NCI-H1417 treated with DMSO at 0.1 percent for 48 hours (cell line): ENCODE results near the gene ARHGEF11.
"Not testable (repeated sequence)": the region's sequence is repeated elsewhere in the genome, so short reads cannot be mapped to it uniquely, and the experiment has no call there.

Experiments used
- DNase-seq: peaks from one replicate; lab custom pipeline; 2025; lab: John Stamatoyannopoulos, UW

ARHGEF11 gene

DNA sequence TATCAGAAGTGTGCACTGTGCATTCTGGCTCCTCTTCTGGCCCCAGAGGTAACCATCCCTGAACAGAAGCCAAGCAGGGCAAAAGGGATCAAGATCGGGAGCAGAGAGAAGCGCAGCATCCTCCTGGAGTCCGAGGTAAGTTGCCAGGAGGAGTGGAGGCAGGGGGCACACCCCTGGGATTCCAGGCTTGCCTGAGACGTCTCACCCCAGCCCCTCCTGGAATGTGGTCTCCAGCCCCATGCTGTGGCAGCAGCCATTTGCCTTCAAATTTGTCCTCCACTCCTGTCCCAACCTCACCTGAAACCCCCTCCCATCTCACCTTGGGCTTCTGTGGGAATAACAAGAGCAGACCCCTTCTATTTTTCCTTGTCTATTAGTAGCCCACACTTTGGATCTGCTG, 115.1 kb downstream of the ARHGEF11 start:
- no peak for DNase-seq

DNA sequence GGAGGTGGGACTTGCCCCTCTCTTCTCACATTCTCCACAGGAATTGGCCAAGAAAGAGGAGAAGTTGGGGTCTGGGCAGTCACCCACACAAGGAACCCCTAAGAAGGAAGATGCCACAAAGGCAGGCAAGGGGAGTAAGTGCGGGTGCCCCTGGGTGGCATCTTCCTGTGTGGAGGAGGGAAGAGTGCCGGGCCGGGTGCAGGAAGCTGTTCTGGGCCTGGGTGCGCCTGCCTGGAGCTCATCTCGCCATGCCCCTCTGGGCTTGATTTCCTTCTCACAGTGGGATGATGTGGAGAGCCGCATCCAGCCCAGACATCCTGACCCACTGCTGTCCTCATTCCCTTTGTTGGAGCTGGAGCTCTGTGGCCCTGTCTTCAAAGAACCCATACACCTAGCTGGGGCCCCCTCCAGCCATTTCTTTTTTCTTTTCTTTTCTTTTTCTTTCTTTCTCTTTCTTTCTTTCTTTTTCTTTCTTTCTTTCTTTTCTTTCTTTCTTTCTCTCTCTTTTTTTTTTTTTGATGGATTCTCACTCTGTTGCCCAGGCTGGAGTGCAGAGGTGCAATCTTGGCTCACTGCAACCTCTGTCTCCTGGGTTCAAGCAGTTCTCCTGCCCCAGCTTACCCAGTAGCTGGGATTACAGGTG, 115.8 kb downstream of the ARHGEF11 start:
- DNase-seq = no peak

DNA sequence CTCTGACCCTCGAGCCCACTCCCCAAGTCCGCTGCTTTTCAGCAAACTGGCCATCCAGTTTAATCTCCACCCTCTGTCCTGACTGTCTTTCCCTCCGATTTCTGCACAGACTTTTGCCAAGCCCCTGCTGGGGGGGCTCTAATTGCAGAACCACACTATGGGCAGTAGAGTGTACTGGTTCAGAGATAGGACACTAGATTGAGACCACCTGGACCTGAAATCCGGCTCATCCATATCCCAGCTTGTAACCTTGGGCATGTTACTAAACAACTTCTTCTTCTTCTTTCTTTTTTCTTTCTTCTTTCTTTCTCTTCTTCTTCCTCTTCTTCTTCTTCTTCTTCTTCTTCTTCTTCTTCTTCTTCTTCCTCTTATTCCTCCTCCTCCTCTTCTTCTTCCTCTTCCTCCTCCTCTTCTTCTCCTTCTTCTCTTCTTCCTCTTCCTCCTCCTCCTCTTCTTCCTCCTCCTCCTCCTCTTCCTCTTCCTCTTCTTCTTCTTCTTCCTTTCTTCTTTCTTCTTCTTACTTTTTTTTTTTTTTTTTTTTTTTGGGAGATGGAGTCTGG, 117.4 kb downstream of the ARHGEF11 start:
- no peak for DNase-seq

DNA sequence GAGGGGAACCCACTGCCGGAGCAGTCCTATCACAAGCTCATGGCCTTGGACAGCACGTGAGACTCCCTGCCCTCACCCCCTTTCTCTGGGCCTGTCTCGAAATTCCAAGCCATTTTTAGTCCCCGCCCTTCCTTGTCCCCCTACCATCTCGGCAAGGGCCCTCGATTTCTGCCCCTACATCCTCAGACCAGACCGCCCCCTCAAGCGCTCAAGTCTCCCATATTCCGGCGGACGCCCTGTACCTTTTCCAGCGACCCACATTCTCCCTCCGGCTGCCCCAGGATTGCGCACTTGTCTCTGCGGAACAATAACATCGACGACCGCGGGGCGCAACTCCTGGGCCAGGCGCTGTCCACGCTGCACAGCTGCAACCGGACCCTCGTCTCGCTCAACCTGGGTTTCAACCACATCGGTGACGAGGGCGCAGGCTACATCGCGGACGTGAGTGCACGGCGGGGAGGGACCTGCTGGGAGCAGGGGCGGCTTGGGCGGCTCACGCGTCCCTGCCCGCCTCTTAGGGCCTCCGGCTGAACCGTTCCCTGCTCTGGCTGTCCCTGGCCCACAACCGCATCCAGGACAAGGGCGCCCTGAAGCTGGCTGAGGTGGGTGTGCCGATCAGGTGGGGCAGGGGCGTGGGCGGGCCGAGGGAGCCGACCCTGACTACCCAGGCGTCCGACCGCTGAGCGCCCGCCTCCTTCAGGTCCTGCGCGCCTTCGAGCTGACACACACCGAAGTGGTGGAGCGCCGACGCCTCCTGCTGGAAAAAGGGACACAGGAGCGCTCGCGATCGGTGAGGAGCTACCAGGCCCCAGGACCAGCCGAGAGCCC, 118.1 kb downstream of the ARHGEF11 start:
- DNase-seq = peak; percentile 12

DNA sequence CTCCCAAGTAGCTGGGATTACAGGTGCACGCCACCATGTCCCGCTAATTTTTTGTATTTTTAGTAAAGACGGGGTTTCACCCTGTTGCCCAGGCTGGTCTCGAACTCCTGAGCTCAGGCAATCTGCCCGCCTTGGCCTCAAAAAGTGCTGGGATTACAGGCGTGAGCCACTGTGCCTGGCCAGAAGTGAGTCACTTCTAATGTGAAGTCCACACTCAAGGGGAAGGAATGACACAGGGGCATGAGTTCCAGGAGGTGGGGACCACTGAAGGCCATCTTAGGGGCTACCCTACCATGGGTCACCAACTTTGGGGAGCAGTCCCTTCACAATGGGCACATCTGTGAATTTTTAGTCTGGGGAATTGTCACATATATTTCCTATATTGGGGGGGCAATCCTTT, 118.8 kb downstream of the ARHGEF11 start:
- DNase-seq = not testable (repeated sequence)

DNA sequence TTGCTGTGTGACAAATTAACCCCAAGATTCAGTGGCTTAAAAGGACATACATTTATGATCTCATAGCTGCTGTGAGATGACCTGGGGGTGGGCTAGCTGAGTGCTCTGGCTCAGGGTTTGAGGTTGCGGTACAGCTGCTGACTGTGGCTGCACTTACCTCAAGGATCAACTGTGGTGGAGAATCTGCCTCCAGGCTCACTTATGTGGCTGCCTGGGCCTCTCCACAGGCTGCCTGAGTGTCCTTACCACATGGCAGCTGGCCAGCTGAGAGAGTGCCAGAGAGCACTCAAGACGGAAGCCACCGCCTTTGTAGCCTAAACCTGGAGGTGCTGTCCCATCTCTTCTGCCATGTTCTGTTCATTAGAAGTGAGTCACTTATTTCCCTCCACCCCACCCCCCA, 119.4 kb downstream of the ARHGEF11 start:
- DNase-seq = peak; percentile 2

DNA sequence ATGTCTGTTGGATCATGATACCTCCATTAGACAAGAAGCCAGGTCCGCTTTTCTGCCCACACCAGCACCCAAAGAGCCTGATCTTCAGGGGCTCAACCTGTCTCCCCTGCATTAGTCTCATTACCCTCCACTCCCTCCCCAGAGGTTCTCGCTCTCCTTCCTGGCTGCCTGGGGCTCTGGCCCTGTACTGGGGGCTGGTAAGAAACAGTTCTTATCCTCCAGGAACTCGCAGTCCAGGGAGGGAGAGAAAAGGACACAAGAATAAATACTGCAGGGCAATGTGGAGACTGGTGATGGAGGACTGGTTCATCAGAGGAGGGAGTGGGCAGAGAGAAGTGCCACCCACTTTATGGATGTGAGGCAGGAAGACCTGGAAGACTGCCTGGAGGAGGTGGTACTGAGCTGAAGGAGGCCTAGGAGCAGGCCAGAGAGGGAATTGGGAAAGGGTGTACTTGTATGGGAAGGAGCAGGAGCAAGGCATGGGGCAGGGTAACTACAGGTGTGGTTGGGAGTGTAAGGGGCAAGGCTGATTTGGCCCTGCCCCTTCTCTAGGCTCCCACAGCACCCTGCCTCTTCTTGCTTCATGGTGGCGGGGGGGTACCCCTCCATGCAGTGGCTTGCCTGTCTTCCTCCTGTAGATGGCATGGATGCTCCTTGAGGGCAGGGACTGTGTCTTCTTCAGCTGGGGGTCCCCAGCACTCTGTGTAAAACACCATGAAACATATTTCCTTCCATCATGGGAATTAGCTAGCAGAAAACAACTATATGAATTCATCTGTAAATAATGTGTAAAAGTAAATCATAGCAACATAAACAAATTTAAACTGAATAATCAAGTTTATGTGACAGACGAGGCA, 120.2 kb downstream of the ARHGEF11 start:
- DNase-seq = no peak

DNA sequence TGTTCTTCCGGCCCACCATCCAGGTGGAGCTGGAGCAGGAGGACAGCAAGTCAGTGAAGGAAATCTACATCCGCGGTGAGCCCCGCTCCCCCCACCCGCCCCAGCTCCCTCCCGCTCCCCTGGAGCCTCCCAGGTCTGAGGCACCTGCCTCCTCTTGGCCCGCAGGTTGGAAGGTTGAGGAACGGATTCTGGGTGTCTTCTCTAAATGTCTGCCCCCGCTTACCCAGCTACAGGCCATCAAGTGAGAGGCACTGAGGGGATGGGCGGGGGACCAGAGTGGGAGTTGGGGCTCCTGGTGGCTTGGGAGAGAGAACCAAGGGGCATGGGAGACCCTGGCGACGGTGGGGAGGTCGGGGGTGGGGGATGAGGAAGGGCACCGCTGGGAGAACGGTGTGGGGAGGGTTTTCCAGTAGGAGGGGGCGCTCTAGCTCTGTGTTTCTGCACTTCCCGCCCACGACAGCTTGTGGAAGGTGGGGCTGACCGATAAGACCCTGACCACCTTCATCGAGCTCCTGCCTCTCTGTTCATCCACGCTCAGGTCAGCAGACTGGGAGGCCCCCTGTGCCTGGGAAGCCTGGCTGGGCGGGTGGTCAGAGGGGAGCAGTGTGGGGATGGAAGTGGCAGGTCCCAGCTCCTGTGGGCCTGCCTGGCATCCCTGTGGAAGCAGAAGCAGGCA, 120.9 kb downstream of the ARHGEF11 start:
- DNase-seq = no peak

DNA sequence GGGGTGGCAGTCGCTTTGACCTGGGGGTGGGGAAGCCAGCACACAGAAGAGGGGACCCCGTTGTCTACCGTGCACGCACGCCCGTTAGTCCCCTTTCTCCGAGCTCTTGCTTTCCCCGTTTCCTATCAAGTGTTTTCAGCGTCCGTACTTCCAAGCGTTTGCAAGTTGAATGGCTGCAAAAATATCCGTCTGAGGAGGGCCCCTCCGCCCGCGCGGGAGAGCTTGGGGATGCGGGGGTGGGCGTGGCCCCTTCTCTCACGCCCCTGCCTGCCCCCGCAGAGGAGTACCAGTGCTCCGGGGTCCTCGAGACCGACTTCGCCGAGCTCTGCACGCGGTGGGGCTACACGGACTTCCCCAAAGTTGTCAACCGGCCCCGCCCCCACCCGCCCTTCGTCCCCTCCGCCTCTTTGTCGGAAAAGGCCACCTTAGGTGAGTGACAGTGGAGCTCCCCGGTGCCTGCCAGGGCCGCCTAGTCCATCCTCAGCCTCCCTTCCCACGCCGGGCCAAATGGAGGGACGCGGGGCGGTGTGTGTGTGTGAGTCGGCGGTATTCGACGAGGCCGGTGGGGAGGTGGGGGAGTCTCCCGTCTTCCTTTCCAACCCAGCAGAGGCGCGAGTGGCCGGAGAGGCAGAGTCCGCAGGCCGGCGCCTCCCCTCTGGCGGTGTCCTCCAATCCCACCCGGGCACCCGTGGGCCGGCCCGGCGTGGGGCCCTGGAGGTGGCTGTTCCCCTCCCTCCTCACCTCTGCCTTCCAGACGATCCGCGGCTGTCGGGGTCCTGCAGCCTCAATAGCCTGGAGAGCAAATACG, 121.7 kb downstream of the ARHGEF11 start:
- DNase-seq = no peak

DNA sequence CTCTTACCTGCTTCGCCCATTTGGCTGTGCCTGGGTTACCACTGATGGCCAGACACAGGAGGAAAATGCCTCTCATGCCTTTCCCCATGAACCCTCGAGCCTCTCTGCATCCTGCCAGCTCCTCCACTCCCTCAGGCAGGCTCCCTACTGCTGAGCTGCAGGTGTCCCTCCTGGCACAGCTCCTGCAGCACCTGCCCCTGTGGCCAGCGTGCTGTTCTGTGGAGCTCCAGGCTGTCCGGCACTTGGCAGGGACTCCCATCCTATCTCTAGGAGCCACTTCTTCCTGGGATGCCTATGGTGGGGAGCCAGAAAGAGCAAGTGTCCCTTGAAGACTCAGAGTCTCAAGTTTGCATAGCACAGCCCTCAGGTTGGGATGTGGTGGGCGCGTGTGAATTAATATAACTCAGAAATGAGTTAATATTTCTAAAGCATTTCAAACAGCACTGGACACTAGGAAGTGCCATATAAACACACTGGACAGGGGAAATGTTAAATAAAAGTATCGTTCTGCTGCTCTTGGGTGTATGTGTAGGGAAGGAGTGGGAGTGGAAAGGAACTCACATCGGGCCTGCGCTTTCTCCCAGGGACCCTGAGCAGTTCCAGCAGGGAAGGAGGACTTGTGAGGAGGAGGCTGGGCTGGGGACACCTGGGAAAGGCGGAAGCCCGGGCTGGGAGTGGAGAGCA, 122.4 kb downstream of the ARHGEF11 start:
- peak; percentile 3 for DNase-seq

DNA sequence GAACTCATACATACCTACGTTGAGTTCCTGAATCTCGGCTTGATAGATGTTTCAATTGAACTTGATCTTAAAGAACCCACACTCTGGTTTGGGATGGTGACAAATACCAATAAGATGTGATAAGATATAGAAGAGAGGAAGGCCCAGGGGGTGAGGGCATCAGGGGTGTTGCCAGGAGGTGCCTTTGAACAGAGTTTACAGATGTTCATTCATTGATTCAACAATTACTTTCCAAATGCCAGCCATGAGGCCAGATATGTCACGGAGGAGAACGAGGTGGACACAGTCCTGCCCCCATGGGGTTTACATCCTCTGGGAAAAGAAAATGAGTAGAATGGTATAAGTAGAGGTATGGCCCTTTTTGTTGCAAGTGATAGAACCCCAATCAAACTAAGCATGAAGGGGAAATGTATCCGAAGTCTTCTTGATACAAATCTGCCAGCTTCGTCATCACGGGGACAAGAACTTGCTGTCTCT, 124.5 kb downstream of the ARHGEF11 start:
- no peak for DNase-seq

DNA sequence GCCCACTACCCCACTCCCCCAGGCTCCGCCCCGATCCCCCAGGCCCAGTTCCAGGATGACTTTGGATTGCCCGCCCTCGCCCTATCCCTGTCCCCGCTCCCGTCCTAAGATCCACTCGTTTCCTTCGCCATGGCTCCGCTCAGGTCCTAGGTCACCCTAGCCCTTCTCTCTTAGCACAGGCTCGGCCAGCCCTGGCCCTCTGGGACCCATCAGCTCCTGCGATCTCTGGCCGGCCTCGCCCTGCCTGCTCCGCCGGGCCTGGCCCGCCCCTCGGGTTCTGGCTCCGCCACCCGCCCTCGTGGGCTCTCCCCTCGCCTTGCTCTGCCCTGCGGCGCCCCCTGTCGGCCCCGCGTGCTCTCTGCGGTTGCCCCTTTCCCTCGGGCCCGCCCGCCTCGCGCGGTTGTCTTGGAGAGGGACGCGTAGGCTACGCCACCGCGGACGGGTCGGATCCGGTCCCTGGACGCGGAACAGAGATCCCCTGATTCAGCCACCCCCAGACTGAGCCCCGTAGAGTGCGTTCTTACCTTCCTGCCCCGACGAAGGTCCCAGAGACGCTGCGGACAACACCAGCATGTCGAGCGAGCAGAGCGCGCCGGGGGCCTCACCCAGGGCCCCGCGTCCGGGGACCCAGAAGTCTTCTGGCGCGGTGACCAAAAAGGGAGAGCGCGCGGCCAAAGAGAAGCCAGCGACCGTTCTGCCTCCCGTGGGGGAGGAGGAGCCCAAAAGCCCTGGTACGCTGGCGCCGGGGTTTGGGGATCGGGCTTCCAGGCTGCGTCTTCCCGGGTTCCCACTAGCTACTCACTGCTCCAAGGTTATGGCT, 125.1 kb downstream of the ARHGEF11 start, which contains the start of gene LRRC71:
LRRC71 (plus strand) TSS at position 400 of the 820 bp plus-strand sequence; CDS start at position 572, 172 bp downstream.
- DNase-seq = no peak

DNA sequence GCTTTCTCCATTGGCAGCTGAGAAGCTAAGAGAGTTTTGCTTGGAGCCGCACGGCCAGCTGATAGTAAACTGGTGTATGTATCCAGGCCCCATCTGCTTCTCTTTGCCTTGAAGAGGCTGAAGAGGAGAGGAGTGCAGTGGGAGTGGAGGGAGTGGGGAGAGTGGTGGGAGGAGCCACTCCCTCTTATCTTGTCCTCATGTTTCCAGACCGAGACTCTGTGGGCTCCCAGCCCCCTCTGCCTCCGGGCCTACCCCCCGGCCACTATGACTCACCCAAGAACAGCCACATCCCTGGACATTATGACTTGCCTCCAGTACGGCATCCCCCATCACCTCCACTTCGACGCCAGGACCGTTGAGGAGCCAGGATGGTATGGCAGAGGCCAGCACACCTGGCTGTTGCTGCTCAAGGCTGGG, 131.1 kb downstream of the ARHGEF11 start:
- DNase-seq = no peak

DNA sequence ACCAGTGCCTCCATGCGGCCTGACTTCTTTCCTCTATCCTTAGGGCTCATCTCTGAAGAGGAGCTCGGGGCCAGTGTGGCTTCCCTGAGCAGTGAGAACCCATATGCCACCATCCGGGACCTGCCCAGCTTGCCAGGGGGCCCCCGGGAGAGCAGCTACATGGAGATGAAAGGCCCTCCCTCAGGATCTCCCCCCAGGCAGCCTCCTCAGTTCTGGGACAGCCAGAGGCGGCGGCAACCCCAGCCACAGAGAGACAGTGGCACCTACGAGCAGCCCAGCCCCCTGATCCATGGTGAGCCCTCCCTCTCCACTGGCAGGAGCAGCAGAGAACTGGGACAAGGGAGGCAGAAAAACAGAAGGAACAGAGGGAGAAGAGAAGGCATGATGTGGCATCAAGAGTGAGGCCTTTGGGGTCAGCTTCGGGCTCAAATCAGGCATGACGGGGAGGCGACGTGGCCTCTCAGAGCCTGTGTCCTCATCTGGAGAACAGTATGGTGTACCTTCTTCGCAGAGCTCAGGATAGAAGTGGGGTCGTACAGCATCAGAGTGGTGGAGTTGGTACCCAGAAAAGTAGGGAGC, 131.6 kb downstream of the ARHGEF11 start:
- no peak for DNase-seq

DNA sequence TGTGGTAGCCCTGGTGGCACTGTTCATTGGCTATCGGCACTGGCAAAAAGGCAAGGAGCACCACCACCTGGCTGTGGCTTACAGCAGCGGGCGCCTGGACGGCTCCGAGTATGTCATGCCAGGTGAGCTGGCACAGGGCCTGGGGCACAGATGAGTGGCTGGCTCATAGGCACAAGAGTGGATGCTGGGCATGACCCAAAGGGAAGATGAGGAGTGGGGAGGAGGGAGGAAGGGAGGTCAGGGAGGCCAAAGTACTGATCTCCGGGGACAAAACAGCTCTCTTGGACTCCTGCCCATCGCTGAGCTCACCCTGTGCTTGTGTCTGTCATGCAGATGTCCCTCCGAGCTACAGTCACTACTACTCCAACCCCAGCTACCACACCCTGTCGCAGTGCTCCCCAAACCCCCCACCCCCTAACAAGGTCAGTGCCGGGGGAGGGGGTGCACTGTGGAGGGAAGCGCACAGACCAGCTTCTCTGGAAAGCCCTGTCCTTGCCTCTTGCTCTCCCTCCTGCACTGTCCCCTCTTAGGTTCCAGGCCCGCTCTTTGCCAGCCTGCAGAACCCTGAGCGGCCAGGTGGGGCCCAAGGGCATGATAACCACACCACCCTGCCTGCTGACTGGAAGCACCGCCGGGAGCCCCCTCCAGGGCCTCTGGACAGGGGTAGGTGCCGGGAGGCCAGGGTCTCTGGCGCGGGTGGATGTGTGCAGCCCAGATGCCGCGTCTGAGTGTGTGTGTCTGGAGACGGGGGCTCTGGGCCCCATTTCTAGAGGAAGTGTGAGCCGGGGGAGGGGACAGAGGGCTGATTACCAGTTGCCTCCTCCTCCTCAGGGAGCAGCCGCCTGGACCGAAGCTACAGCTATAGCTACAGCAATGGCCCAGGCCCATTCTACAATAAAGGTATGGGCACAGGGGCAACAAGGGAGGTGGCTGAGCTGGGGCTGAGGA, 132.4 kb downstream of the ARHGEF11 start:
- DNase-seq = no peak

DNA sequence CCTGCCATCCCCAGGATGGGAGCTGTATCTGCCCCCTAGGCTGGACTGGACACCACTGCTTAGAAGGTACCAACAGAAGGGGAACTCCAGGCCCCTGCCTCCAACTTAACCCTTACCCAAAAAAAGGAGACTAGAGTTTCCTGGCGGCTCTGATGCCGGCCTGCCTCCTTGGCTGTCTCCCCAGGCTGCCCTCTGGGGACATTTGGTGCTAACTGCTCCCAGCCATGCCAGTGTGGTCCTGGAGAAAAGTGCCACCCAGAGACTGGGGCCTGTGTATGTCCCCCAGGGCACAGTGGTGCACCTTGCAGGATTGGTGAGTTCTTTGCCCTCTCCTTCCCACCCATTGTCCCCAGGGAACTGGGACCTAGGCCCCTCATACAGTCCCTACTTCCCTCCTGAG, 133.2 kb downstream of the ARHGEF11 start:
- DNase-seq = no peak

DNA sequence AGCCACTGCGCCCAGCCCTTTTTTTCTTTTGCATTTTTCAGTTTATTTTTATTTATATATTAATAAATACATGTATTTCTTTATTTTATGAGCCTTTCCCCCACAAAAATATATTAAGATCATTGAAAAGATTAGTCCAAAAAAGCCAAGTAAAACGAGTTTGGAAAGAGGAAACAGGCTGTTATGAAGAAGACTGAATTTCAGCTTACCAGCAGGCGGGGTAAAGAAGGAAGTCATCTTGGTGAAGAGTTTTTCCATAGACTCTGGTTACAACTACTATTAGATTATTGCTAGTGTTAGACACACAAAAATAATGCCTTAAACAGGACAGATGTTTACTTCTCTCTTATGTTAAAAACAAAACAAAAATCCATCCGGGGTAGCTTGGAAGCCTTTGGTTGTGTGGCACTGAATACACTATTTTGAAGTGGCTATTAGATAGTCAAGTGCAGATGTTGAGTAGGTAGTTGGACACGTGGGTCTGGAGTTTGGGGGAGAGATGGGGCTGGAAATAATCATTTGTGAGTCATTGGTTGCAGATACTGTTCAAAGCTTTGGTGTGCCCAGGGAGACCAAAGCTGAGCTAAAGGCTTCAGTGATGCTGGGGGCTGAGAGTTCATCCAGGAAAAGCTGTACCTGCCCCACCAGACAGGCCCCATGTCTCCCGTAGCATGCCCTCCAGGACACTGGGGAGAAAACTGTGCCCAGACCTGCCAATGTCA, 133.8 kb downstream of the ARHGEF11 start:
- no peak for DNase-seq
